T-helper 1 cell treated with Interleukin-12 subunit alpha and Interleukin-12 subunit beta and Interleukin-4 antibody, amounts not matched to agents 30 ng/mL and 1 ng/mL, for 36 hours (primary cell): ENCODE measurements around the gene EIF4E1B. TPM values are rescaled to one million over a fixed set of nuclear protein-coding genes. Genes with fewer than 3 reads are reported as not detected.

Source experiments
- intact Hi-C: fragments of 100-400 bp; cut with micrococcal nuclease; formaldehyde crosslinking; loops from one replicate; pipeline ENCODE4 v1.15.1; 2024
- total RNA-seq: library from RNA; stranded (reverse); gene quantifications from 2 replicates; pipeline ENCODE4 v1.2.3, GENCODE V29; 2022

The EIF4E1B gene
- total RNA-seq, 1 donor from 2014 or later: not detected

DNA sequence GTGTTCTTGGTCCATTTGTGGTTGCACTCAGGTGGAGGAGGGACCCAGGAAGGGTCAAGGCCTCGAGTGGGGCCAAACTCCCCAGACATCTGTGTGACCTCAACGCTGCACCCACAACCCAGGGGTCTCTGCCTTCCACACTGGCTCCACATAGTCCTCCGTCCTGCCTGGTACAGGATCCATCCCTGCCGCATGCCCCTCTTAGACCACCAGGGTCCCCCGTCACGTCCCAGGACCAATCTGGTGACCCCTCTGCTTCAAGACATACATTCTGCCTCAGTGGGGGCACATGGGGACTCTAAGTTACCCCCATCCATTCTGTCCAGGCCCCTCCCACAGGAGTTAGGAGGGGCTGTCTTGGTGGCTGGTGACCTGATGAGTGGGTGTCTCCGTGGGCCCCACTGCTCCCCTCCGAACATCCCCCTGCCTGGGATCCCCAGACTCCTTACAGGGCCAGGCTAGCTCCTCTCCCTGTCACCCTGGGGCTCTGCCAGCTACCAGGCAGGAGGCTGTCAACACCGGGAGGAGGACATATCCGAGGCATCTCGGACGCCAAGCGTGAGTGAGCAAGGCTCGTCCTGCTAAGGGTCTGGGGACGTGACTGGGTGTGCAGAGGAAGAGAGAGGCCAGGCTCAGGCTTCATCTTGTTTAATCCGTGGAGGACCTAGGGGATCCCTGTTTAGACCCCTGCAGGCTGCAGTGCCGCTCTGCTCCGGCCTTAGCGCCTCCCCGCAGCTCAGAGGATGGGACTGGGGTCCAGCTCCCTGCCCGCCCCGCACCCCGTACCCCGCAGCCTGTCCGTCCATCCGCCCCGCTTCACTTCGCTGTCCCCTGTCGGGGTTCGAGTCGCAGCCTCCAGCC lies 49.1 kb downstream of the EIF4E1B start:
- intact Hi-C loops: no loop called here

DNA sequence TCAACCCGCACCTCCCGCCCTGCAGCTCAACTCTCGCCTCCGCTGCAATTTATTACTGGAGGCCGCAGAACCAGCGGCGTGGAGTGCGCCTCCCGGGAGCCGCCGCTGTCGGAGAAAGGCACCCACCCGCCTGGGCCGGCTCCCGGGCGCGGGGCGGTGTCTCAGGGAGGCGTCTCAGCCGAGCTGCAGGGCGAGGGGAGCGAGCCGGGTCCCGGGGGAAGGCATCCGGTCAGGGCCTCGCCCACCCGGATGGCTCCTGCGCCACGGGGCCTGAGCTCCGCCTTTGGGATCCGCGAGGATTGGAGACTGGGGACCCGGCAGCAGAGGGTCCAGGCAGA lies 49.7 kb downstream of the EIF4E1B start:
- intact Hi-C loops: no loop called here

DNA sequence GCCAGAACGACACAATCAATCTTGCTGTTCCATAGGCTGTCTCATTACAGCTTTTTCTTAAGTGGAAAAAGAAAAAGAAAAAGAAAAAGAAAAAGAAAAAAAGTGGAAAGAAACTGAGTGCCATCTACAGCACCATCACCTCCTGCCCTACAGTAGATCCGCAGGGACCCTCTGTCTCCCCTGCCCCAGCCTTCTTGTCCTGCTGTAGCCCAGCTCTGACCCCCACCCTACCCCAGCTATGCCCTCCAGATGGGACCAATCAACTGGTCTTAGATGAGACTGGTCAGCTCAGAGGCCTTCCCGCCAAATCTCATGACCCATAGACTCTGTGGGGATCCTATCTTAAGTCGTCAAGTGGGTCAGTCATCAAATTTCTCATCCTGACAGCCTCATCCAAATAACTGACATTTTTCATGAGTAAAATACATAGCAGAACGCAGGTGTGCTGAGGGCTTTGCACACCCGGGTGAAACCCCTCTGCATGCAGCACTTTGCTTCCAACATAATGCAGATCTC lies 51.6 kb downstream of the EIF4E1B start:
- intact Hi-C loops: no loop called here

DNA sequence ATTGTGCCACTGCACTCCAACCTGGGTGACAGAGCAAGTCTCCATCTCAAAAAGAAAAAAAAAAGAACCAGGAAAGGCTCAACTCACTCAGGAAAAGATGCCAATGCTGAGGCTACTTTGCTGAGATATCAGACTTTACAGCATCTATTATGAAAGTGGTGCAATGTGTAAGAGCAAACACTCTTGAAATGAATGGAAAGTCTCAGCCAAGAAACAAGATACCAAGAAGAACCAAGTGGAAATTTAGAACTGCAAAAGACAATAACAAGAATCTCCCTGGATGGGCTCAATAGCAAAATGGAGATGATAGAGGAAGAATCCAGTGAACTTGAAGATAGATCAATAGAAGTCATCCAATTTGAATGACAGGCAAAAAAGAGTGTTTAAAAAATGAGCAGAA lies 54.5 kb downstream of the EIF4E1B start:
- intact Hi-C loops: no loop called here

DNA sequence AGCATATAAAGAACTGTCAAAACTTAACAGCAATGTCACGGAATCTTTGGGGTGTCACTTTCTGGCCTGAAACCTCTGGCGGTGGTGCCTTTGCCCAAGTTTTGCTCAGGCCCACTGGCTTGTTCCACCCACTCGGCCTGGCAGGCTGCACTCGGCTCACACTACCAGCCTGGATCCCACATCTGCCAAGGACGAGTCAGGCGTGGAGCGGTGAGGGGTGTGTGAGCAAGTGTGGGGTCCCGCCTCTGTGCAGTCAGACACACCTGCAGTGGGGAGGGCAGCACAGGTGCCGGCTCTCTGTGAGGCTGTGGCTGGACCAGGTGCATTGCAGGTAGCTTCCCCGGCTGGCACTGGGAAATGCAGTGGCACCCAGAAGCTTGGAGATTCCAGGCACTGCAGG lies 56.8 kb downstream of the EIF4E1B start:
- intact Hi-C loops: no loop called here

DNA sequence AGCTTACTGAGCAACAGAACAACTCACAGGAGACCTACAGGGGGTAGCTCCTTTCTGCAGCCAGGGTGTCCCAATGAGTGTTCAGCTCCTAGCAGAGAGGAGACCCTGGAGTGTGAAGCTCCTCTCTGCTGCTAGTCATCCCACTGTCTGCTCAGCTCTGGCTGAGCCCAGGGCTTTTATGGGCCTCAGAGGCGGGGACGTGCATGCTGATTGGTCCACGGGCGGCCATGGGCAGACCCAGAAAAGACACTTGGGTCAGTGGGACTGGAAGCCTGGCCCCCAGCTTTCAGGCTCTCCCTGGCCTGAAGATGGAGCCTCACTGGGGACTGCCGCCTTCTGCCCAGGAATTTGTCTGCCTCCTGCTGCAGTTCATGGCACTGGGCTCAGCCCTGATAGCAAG lies 57.4 kb downstream of the EIF4E1B start:
- intact Hi-C loops: no loop called here

DNA sequence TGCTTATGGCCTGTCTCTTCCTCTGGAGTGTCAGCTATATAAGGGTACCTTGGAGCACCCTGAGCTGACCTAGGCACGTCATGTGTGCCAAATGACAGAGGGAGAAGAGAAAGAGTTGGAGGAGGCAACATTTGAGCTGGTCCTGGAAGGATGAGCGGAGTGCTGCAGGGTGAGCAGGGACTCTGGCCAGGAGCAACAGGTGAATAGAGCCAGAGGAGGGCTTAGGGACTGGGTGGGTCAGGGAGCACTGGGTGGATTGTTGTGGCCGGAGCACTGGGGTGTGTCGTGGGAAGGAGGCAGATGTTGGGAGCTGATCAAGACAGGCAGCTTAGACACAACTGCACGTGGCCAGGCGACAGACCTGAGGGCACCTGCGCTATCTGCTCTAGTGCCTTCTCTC lies 60.4 kb downstream of the EIF4E1B start:
- intact Hi-C loops: no loop called here

DNA sequence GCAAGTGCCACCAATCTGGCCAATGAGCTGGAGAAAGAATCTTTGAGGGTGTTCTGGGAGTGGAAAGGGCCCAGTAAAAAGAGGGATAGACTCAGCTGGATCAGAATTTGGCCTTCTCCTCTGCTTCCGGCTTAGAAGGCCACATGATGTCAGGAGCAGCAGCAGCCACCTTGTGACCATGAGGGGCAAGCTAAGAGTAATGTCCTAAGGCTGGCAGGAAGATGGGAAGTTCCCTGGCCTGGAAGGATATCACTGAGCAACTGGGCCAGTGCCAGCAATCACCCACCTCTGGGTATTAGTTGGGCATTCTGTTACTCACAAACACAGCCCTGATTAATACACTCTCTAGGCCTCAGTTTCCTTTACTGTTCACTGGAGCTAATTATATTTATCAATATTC lies 61.0 kb downstream of the EIF4E1B start:
- intact Hi-C loops: no loop called here

DNA sequence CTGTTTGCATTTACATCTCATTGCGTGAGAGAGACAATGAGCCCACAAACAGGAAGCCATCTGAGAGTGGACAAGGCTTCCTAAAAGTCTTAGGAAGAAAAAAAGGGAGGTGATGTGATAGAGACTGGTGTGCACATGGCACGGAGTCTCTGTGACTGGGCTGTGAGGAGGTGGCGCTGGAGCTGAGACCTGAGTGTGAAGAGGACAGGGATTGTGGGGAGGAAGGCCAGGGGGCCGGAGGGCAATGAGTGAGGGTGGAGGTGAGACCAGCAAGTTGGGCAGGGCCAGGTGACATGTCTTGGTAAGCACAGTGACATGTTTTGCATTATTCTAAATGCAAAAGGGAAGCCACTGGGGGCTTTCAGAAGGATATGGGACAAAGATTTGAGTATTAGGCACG lies 61.9 kb downstream of the EIF4E1B start:
- intact Hi-C loops: no loop called here

DNA sequence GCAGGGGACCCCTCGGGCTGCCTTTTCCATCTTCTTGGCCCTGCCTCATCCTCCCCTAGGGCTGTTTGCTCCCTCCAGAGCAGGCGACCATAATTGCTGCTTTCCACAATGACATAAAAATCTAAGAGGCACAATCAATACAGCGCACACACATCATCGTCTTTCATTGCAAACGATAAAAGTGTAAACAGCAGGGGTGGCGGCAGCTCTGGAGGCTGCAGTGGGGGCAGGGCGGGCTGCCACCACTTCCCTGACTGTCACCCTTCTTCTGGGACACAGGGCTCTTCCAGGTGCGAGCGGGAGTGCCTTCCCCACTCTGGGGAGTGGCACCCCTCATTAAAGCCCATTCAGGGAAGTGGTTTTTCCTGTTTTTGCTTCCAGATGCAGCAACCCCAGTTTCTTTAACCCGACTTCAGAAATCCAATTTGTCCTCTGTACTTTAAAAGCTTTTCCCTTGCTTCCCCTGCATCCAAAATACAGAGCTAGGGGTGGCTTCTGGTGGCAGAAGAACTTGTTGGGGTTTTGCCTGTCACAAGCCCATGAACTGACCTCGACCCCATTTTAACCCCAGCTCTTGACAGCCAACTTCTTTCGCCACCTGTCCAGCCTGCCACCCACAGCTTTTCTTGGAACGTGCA lies 62.5 kb downstream of the EIF4E1B start:
- intact Hi-C loops: no loop called here

DNA sequence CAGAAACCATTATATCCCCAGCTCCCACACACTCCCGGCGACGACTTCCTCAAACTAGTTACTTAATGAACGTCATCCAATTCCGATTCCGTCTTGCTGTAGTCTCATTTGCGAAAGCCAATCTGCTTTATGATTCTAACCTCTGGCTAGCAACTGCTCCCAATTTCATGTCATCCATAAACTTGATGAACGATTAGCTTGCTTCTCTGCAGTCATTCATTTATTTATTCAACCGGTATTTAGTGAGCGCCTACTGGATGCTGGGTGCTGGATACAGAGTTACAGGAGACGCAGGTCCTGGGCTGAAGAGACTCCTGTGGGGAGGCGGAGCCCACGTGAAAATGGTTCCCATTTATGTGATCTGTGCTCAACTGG lies 63.0 kb downstream of the EIF4E1B start:
- intact Hi-C loops: no loop called here

DNA sequence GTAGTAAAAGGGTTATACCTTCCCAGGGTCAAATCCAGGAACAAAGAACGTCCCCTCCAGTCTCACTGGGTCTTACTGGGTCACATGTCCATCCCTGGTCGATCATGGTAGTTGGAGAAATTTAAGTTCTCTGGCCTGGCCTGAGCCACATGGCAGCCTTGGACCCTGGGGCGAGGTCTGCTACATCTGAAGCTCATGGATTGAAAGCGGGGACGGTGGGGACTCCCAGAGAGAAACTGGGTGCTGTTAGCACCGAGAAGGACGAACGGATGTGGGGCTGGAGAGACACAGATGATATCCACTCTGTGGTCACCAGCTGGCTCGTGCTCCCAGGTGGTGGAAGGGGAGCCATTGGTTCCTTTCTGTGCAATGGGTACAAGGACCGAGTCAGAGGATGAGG lies 63.7 kb downstream of the EIF4E1B start:
- intact Hi-C loops: no loop called here

DNA sequence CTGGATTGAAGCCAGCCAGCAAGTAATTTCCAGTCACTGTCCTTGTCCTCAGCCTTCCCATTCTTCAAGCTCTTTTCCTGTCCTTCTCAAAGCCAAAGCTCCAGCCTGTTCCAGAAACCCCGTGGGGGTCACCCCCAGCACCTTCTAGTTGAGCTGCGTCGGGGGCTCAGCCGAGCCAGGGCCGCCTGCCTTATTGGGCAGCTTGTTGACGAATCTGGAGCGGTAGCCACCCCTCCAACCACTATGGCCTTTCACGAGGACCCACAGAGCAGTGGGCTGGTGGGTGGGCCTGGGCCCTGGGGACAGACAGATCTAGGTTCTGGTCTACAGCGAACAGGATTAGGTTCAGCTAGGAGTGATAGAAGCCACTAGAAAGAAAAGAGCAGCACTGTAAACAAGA lies 64.2 kb downstream of the EIF4E1B start:
- intact Hi-C loops: no loop called here

DNA sequence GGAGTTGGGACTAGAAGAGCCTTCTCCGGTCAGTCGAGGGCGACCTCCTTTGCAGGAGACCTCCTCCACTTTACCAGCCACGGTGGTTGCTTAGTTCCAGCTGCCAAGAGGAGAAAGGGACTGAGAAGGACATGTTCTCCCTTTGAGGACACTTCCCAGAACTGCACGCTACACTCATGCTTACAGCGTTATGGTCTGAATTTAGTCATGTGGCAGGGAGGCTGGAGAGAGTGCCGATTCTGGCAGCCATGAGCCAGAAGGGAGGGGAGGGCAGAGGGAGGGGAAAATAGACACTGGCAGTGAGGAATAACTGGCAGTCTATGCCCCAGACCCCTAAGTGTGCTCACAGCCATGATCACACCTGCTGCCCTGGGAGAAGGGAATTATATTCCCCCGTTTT lies 64.6 kb downstream of the EIF4E1B start:
- intact Hi-C loops: no loop called here

Other genes starting within 250 kb of the EIF4E1B start
- gene NOP16, start 242.1 kb upstream of the EIF4E1B start, total RNA-seq: 37.7 and 39.2 TPM in 2 replicates
- gene HIGD2A, start 241.9 kb upstream of the EIF4E1B start, total RNA-seq: 99.1 and 109 TPM in 2 replicates
- gene CLTB, start 214.1 kb upstream of the EIF4E1B start, total RNA-seq: 67.8 and 71.0 TPM in 2 replicates
- gene FAF2, start 182.3 kb upstream of the EIF4E1B start, total RNA-seq: 40.9 and 44.4 TPM in 2 replicates
- gene RNF44, start 93.3 kb upstream of the EIF4E1B start, total RNA-seq: 139 TPM in 2 replicates
- 1.3 and 1.7 TPM in 2 replicates for gene CDHR2, start 81.3 kb upstream of the EIF4E1B start, total RNA-seq
- gene GPRIN1, start 20.5 kb upstream of the EIF4E1B start, total RNA-seq: 2.2 and 2.6 TPM in 2 replicates
- gene SNCB, start 141 bp upstream of the EIF4E1B start, total RNA-seq: not detected in 2 replicates
- gene TSPAN17, start 16.8 kb downstream of the EIF4E1B start, total RNA-seq: 52.1 and 56.1 TPM in 2 replicates
- gene UNC5A, start 179.9 kb downstream of the EIF4E1B start, total RNA-seq: not detected in 2 replicates